ENCODE results near the gene NUMB. TPM values are rescaled to one million over a fixed set of nuclear protein-coding genes. Genes with fewer than 3 reads are reported as not detected.

Gene NUMB
- total RNA-seq, 1 experiment from 2014 or later: 46.5 TPM

- no peak for DNase-seq
- no peak overlapping the region for H2BK15ac ChIP-seq (ENCODE audit: low read depth, low read length)
- H2BK120ac ChIP-seq (ENCODE audit: low read depth, low read length, poor library complexity, severe bottlenecking): no peak overlapping the region
- H3K79me1 ChIP-seq (ENCODE audit: insufficient read depth, low read depth, low read length, poor library complexity, severe bottlenecking): no peaks in the 10 kb centered on the region
- no peak overlapping the region for H4K8ac ChIP-seq (replicated peaks; ENCODE audit: insufficient read length, low read depth, low read length)
- no peak overlapping the region for H3K18ac ChIP-seq (ENCODE audit: insufficient read length, low read depth, low read length)
- no peak overlapping the region for H4K91ac ChIP-seq (ENCODE audit: insufficient read length, low read depth, low read length)
- no peaks in the 10 kb centered on the region for H3K23me2 ChIP-seq (ENCODE audit: insufficient read length, low read depth, low read length, poor library complexity, severe bottlenecking)
- no peak overlapping the region for H3K4me2 ChIP-seq (ENCODE audit: insufficient read depth, insufficient read length, low read length)
- Mint-ChIP-seq H3K4me1 (no peaks in the 10 kb centered on the region), H3K9me3 (no peaks in the 10 kb centered on the region; a peak in 1 of 5 replicates), H3K4me3 (no peak overlapping the region), H3K36me3 (ENCODE audit: insufficient read depth in 1 of 3, low read depth in 3 of 3) (peaks cover 0 to 3% (median 2%) of the 10 kb centered on the region in 3 experiments; a peak in 3 of 7 replicates), H3K27ac (no peak overlapping the region), H3K27me3 (ENCODE audit: low read depth) (no peaks in the 10 kb centered on the region)
- H3K4me1 ChIP-seq (ENCODE audit: insufficient read depth, low read length): no peaks in the 10 kb centered on the region
- WGBS (ENCODE audit: extremely low coverage, insufficient read length, low lambda C conversion rate): no CpG with 5 or more reads among the region's 2 CpGs
- H3K23ac ChIP-seq (ENCODE audit: insufficient read length, low read depth, low read length): no peak overlapping the region
- no peaks in the 10 kb centered on the region for H3K9me3 ChIP-seq (ENCODE audit: control insufficient read depth, low read depth, low read length)
- no peak overlapping the region for H3K27ac ChIP-seq (ENCODE audit: insufficient read length, low read depth, low read length)
- no peak overlapping the region for H2BK5ac ChIP-seq (ENCODE audit: insufficient read length, low read length)
- H3K79me2 ChIP-seq (ENCODE audit: insufficient read depth, low read length): no peaks in the 10 kb centered on the region
- H3T11ph ChIP-seq (ENCODE audit: low read length): no peak overlapping the region
- H2AK5ac ChIP-seq (ENCODE audit: insufficient read length, low read length): no peak overlapping the region
- H3K27me3 ChIP-seq (ENCODE audit: insufficient read depth, low read length): no peaks in the 10 kb centered on the region
- H2AFZ ChIP-seq (ENCODE audit: low read length): no peak overlapping the region
- no peak for TF ChIP-seq CTCF (conservative IDR thresholded peaks at IDR 0.05)
- H3K56ac ChIP-seq (ENCODE audit: insufficient read length, low read depth, low read length): no peak overlapping the region
- no peak overlapping the region for H3K4ac ChIP-seq (ENCODE audit: low read depth, low read length)
- H4K5ac ChIP-seq (ENCODE audit: insufficient read length, low read depth, low read length): no peak overlapping the region
- H2BK12ac ChIP-seq (ENCODE audit: insufficient read length, low read depth, low read length): no peak overlapping the region
- no peak overlapping the region for H2BK20ac ChIP-seq (ENCODE audit: low read depth, low read length, poor library complexity, severe bottlenecking)
- no peaks in the 10 kb centered on the region for H4K20me1 ChIP-seq (ENCODE audit: control insufficient read depth, insufficient read depth, insufficient read length)
- no peak overlapping the region for H3K9ac ChIP-seq (ENCODE audit: extremely low read depth, insufficient read length, low read length)
- no peak overlapping the region for H3K14ac ChIP-seq (ENCODE audit: insufficient read depth, low read length)
Observed at GRCh38 chr14:73333031-73333430, 125.3 kb downstream of the NUMB start.
